ENCODE data around the gene CSK. TPM values are rescaled to one million over a fixed set of nuclear protein-coding genes. Genes with fewer than 3 reads are reported as not detected.

CSK gene
- total and polyA plus RNA-seq, 2 donors from 2014 or later: 18.9 to 58.8 TPM

GRCh38 chr15:74752531-74752930, 29.3 kb upstream of the CSK start:
- Histone ChIP-seq H3K27me3 (ENCODE audit: control insufficient read depth, insufficient read depth, low read length) (no peaks in the 10 kb centered on the region), H3K36me3 (ENCODE audit: control insufficient read depth in 2 of 3, insufficient read depth in 3 of 3, low read length in 3 of 3) (no peaks in the 10 kb centered on the region), H3K27ac (ENCODE audit: low read depth in 2 of 2, low read length in 2 of 2) (no peak overlapping the region), H3K4me3 (ENCODE audit: low read length in 3 of 3) (no peak overlapping the region), H3K4me1 (ENCODE audit: control insufficient read depth in 2 of 3, insufficient read depth in 2 of 3, low read depth in 1 of 3, low read length in 3 of 3) (no peaks in the 10 kb centered on the region), H3K9ac (ENCODE audit: low read length in 3 of 3) (no peak overlapping the region), H3K9me3 (ENCODE audit: control insufficient read depth in 2 of 3, insufficient read depth in 1 of 3, low read length in 3 of 3) (no peaks in the 10 kb centered on the region)
- TF ChIP-seq, protein P1, sequence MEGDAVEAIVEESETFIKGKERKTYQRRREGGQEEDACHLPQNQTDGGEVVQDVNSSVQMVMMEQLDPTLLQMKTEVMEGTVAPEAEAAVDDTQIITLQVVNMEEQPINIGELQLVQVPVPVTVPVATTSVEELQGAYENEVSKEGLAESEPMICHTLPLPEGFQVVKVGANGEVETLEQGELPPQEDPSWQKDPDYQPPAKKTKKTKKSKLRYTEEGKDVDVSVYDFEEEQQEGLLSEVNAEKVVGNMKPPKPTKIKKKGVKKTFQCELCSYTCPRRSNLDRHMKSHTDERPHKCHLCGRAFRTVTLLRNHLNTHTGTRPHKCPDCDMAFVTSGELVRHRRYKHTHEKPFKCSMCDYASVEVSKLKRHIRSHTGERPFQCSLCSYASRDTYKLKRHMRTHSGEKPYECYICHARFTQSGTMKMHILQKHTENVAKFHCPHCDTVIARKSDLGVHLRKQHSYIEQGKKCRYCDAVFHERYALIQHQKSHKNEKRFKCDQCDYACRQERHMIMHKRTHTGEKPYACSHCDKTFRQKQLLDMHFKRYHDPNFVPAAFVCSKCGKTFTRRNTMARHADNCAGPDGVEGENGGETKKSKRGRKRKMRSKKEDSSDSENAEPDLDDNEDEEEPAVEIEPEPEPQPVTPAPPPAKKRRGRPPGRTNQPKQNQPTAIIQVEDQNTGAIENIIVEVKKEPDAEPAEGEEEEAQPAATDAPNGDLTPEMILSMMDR (IDR thresholded peaks at IDR 0.05; ENCODE audit: borderline replicate concordance, extremely low read depth, insufficient read depth): no peak
- DNase-seq: no peak
- intact Hi-C loops (cut with DNase I): no loop called here
- no peak for FAIRE-seq

- H3K27me3 ChIP-seq (ENCODE audit: control insufficient read depth, insufficient read depth, low read length): no peaks in the 10 kb centered on the region
- intact Hi-C loops (cut with DNase I): no loop called here
- H3K4me1 ChIP-seq (ENCODE audit: control insufficient read depth in 2 of 3, insufficient read depth in 2 of 3, low read depth in 1 of 3, low read length in 3 of 3): no peaks in the 10 kb centered on the region
- DNase-seq (peak in 1 of 5 donors; percentile 22), FAIRE-seq (no peak)
- H3K36me3 ChIP-seq (ENCODE audit: control insufficient read depth in 2 of 3, insufficient read depth in 3 of 3, low read length in 3 of 3): no peaks in the 10 kb centered on the region
- no peak overlapping the region for H3K9ac ChIP-seq (ENCODE audit: low read length in 3 of 3)
- no peak overlapping the region for H3K27ac ChIP-seq (ENCODE audit: low read depth in 2 of 2, low read length in 2 of 2)
- no peak overlapping the region for H3K4me3 ChIP-seq (ENCODE audit: low read length in 3 of 3)
- no peaks in the 10 kb centered on the region for H3K9me3 ChIP-seq (ENCODE audit: control insufficient read depth in 2 of 3, insufficient read depth in 1 of 3, low read length in 3 of 3)
- TF ChIP-seq, protein P1 (IDR thresholded peaks at IDR 0.05; ENCODE audit: borderline replicate concordance, extremely low read depth, insufficient read depth): no peak
These were observed 27.2 kb upstream of the CSK start for GRCh38 chr15:74754593-74755215.

DNA sequence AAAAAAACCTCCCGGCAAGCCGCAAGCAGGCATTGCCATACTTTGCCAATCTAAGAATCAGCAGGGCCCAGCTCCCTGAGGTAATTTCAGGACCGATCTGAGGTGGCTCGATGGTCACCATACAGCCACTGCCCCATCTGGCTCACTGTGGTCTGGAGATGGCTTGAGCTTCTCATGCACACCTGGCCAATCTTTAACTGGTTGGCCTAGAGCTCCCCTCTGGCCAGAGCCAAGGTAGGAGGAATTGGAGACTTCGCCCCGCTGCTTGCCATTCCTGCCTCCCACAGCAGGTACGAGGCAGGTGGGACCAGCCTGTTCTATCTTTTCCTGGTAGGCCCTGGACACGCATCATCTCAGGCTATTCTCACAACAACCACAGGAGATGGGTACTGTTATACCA, 23.1 kb upstream of the CSK start:
- Histone ChIP-seq H3K36me3 (ENCODE audit: control insufficient read depth in 2 of 3, insufficient read depth in 3 of 3, low read length in 3 of 3) (no peaks in the 10 kb centered on the region), H3K4me3 (ENCODE audit: low read length in 3 of 3) (no peak overlapping the region), H3K9ac (ENCODE audit: low read length in 3 of 3) (no peak overlapping the region), H3K9me3 (ENCODE audit: control insufficient read depth in 2 of 3, insufficient read depth in 1 of 3, low read length in 3 of 3) (no peaks in the 10 kb centered on the region), H3K27ac (ENCODE audit: low read depth in 2 of 2, low read length in 2 of 2) (no peak overlapping the region), H3K4me1 (ENCODE audit: control insufficient read depth in 2 of 3, insufficient read depth in 2 of 3, low read depth in 1 of 3, low read length in 3 of 3) (no peaks in the 10 kb centered on the region), H3K27me3 (ENCODE audit: control insufficient read depth, insufficient read depth, low read length) (no peaks in the 10 kb centered on the region)
- intact Hi-C loops (cut with DNase I): no loop called here
- FAIRE-seq (no peak), DNase-seq (peak in 1 of 5 donors; percentile 22)
- TF ChIP-seq, protein P1 (IDR thresholded peaks at IDR 0.05; ENCODE audit: borderline replicate concordance, extremely low read depth, insufficient read depth): no peak

- Histone ChIP-seq H3K27me3 (ENCODE audit: control insufficient read depth, insufficient read depth, low read length) (no peaks in the 10 kb centered on the region), H3K4me1 (ENCODE audit: control insufficient read depth in 2 of 3, insufficient read depth in 2 of 3, low read depth in 1 of 3, low read length in 3 of 3) (no peaks in the 10 kb centered on the region), H3K9me3 (ENCODE audit: control insufficient read depth in 2 of 3, insufficient read depth in 1 of 3, low read length in 3 of 3) (no peaks in the 10 kb centered on the region), H3K4me3 (ENCODE audit: low read length in 3 of 3) (no peak overlapping the region), H3K27ac (ENCODE audit: low read depth in 2 of 2, low read length in 2 of 2) (no peak overlapping the region), H3K36me3 (ENCODE audit: control insufficient read depth in 2 of 3, insufficient read depth in 3 of 3, low read length in 3 of 3) (no peaks in the 10 kb centered on the region), H3K9ac (ENCODE audit: low read length in 3 of 3) (no peak overlapping the region)
- intact Hi-C loops (cut with DNase I): no loop called here
- FAIRE-seq (no peak), DNase-seq (no peak)
- TF ChIP-seq, protein P1 (IDR thresholded peaks at IDR 0.05; ENCODE audit: borderline replicate concordance, extremely low read depth, insufficient read depth): no peak
These were observed 19.1 kb upstream of the CSK start for GRCh38 chr15:74762791-74763150.
